Testis (tissue), 2 donors: ENCODE measurements around the gene GPD2.

Experiments used
- CTCF ChIP-seq, 3 experiments: fragments of 450-650 bp in 2 of 3; fragments of 200-600 bp in 1 of 3; sonication (generic) in 1 of 3; IDR thresholded peaks; one replicate each; pipeline ENCODE4 v1.5.1; 2016 to 2019; ENCODE audit warnings: antibody characterized with exemption in 3 of 3, mild to moderate bottlenecking in 2 of 3, moderate library complexity in 1 of 3
- POLR2A ChIP-seq: fragments of 450-650 bp; IDR thresholded peaks from one replicate; pipeline ENCODE4 v1.6.1; 2017; ENCODE audit warnings: antibody characterized with exemption, mild to moderate bottlenecking, moderate library complexity

GRCh38 chr2:156522864-156523440, 86.8 kb downstream of the GPD2 start:
- TF ChIP-seq CTCF (IDR thresholded peaks at IDR 0.05) (no peak), POLR2A (no peak)
